HepG2 (cell line): ENCODE results near the gene PSMC5. TPM values are rescaled to one million over a fixed set of nuclear protein-coding genes. Genes with fewer than 3 reads are reported as not detected.

Source experiments
- ARID2 ChIP-seq: sonication (generic); formaldehyde crosslinking; IDR thresholded peaks from 2 replicates; pipeline ENCODE4 v1.8.1; 2022; ENCODE audit warnings: mild to moderate bottlenecking, missing genetic modification reagents, borderline replicate concordance
- CREB3 ChIP-seq: sonication (generic); formaldehyde crosslinking; IDR thresholded peaks from 2 replicates; pipeline ENCODE4 v1.5.0; 2020; ENCODE audit warnings: missing genetic modification reagents
- CREM ChIP-seq, 2 experiments: sonication (generic) in 1 of 2; formaldehyde crosslinking in 1 of 2; IDR thresholded peaks; 2 replicates each; pipeline versions ENCODE4 v1.4.0 to v1.6.1; 2016 to 2020; ENCODE audit warnings: antibody characterized with exemption in 1 of 2, mild to moderate bottlenecking in 1 of 2, missing genetic modification reagents in 1 of 2
- DPF2 ChIP-seq: sonication (generic); formaldehyde crosslinking; IDR thresholded peaks from 2 replicates; pipeline ENCODE4 v1.4.0; 2020; ENCODE audit warnings: mild to moderate bottlenecking, low read depth, missing genetic modification reagents, borderline replicate concordance
- FOXO1 ChIP-seq: sonication (generic); formaldehyde crosslinking; IDR thresholded peaks from 2 replicates; pipeline ENCODE4 v1.4.0; 2020; ENCODE audit warnings: missing genetic modification reagents
- HES4 ChIP-seq: sonication (generic); formaldehyde crosslinking; IDR thresholded peaks from 2 replicates; pipeline ENCODE4 v1.9.0; 2021; ENCODE audit warnings: mild to moderate bottlenecking, missing genetic modification reagents, borderline replicate concordance
- KDM6A ChIP-seq: IDR thresholded peaks from 2 replicates; pipeline ENCODE4 v1.6.1; 2016; ENCODE audit warnings: low read depth
- ONECUT2 ChIP-seq: sonication (generic); formaldehyde crosslinking; IDR thresholded peaks from 2 replicates; pipeline ENCODE4 v1.4.0; 2020; ENCODE audit warnings: missing genetic modification reagents
- POGZ ChIP-seq: sonication (generic); formaldehyde crosslinking; IDR thresholded peaks from 2 replicates; pipeline ENCODE4 v1.4.0; 2020; ENCODE audit warnings: mild to moderate bottlenecking, missing genetic modification reagents
- RARA ChIP-seq: IDR thresholded peaks from 2 replicates; pipeline ENCODE4 v1.6.1; 2016; ENCODE audit warnings: missing genetic modification reagents, missing compliant biosample characterization
- RFXANK ChIP-seq: IDR thresholded peaks from 2 replicates; pipeline ENCODE4 v1.6.1; 2016
- THAP11 ChIP-seq: IDR thresholded peaks from 2 replicates; pipeline ENCODE4 v1.6.1; 2016; ENCODE audit warnings: missing biosample characterization, missing genetic modification reagents
- XRCC5 ChIP-seq: fragments of 200-400 bp; formaldehyde crosslinking; optimal IDR thresholded peaks from 2 replicates; pipeline ENCODE3; 2017; ENCODE audit warnings: mild to moderate bottlenecking, low read length
- ZFP62 ChIP-seq: sonication (generic); formaldehyde crosslinking; IDR thresholded peaks from 2 replicates; pipeline ENCODE4 v1.4.0; 2020; ENCODE audit warnings: missing genetic modification reagents
- ZNF367 ChIP-seq: sonication (generic); formaldehyde crosslinking; IDR thresholded peaks from 2 replicates; pipeline ENCODE4 v1.4.0; 2020; ENCODE audit warnings: missing genetic modification reagents, borderline replicate concordance
- ZNF431 ChIP-seq: sonication (generic); formaldehyde crosslinking; IDR thresholded peaks from 2 replicates; pipeline ENCODE4 v1.9.0; 2022; ENCODE audit warnings: missing genetic modification reagents, low read depth, mild to moderate bottlenecking, borderline replicate concordance
- ZNF432 ChIP-seq: sonication (generic); formaldehyde crosslinking; IDR thresholded peaks from 2 replicates; pipeline ENCODE4 v1.5.0; 2020; ENCODE audit warnings: missing genetic modification reagents, mild to moderate bottlenecking, borderline replicate concordance
- ZNF512 ChIP-seq: sonication (generic); formaldehyde crosslinking; IDR thresholded peaks from 2 replicates; pipeline ENCODE4 v1.4.0; 2020; ENCODE audit warnings: mild to moderate bottlenecking, missing genetic modification reagents
- ZNF619 ChIP-seq: sonication (generic); formaldehyde crosslinking; IDR thresholded peaks from 2 replicates; pipeline ENCODE4 v1.4.0; 2020; ENCODE audit warnings: mild to moderate bottlenecking, missing genetic modification reagents
- ZNF652 ChIP-seq: IDR thresholded peaks from 2 replicates; pipeline ENCODE4 v1.6.1; 2016; ENCODE audit warnings: low read depth, borderline replicate concordance
- polyA plus RNA-seq, 8 experiments: library from polyadenylated mRNA; depleted of rRNA in 3 of 8; stranded (reverse) in 7 of 8; unstranded in 1 of 8; fragments of >200 nt; fragmentation: Illumina TruSeq in 4 of 8; extraction: Trizol in 4 of 8; gene quantifications; 2 replicates each; pipeline versions ENCODE4 v1.2.1 to v1.2.3, GENCODE V29; 2011 to 2016; ENCODE audit warnings: low read depth in 4 of 8, missing spikeins in 1 of 8, mixed read lengths in 1 of 8; ENCODE audit not compliant: insufficient read depth in 1 of 8
- total RNA-seq, 5 experiments: library from RNA; depleted of rRNA; stranded (reverse); fragments of >200 nt; fragmentation: Illumina TruSeq; extraction: Trizol; gene quantifications; 2 replicates each; pipeline ENCODE4 v1.2.3, GENCODE V29; 2016; ENCODE audit warnings: low read depth in 1 of 5
- TF ChIP-seq, protein P1 (sequence below): sonication (generic); formaldehyde crosslinking; IDR thresholded peaks from 2 replicates; pipeline ENCODE4 v1.5.1; 2020; ENCODE audit warnings: mild to moderate bottlenecking, missing genetic modification reagents
- TF ChIP-seq, protein P2 (sequence below): sonication (generic); formaldehyde crosslinking; IDR thresholded peaks from 2 replicates; pipeline ENCODE4 v1.8.1; 2022; ENCODE audit warnings: low read depth, mild to moderate bottlenecking, missing genetic modification reagents

The PSMC5 gene
- total and polyA plus RNA-seq, 2 of the 13 experiments (the other 11 are each of a cell fraction or from before 2014, with no cell fraction given) = 35.3 to 128 TPM

- TF ChIP-seq ZNF512 (CRISPR knock-in tag) (no peak), RFXANK (CRISPR knock-in tag) (peak; percentile 100), ZNF652 (CRISPR knock-in tag) (no peak), ZFP62 (CRISPR knock-in tag) (no peak), ZNF367 (CRISPR knock-in tag) (no peak), ARID2 (CRISPR knock-in tag) (no peak), RARA (CRISPR knock-in tag) (no peak), HES4 (CRISPR knock-in tag) (no peak), FOXO1 (CRISPR knock-in tag) (no peak), ZNF432 (CRISPR knock-in tag) (no peak), XRCC5 (peak; percentile 74), CREB3 (CRISPR knock-in tag) (no peak), ZNF619 (CRISPR knock-in tag) (no peak), POGZ (peak; percentile 40; the same call in 1 of the 2 replicates), ZNF431 (CRISPR knock-in tag) (no peak), CREM (IDR thresholded peaks at IDR 0.05) (peak; percentile 83), CREM (CRISPR knock-in tag; IDR thresholded peaks at IDR 0.05) (peak; percentile 49; the same call in 1 of the 2 replicates), THAP11 (0 out of 2 replicates have a peak, but pooled peaks have one; percentile 22), ONECUT2 (no peak), DPF2 (CRISPR knock-in tag) (no peak), KDM6A (CRISPR knock-in tag) (no peak)
- TF ChIP-seq, protein P1, sequence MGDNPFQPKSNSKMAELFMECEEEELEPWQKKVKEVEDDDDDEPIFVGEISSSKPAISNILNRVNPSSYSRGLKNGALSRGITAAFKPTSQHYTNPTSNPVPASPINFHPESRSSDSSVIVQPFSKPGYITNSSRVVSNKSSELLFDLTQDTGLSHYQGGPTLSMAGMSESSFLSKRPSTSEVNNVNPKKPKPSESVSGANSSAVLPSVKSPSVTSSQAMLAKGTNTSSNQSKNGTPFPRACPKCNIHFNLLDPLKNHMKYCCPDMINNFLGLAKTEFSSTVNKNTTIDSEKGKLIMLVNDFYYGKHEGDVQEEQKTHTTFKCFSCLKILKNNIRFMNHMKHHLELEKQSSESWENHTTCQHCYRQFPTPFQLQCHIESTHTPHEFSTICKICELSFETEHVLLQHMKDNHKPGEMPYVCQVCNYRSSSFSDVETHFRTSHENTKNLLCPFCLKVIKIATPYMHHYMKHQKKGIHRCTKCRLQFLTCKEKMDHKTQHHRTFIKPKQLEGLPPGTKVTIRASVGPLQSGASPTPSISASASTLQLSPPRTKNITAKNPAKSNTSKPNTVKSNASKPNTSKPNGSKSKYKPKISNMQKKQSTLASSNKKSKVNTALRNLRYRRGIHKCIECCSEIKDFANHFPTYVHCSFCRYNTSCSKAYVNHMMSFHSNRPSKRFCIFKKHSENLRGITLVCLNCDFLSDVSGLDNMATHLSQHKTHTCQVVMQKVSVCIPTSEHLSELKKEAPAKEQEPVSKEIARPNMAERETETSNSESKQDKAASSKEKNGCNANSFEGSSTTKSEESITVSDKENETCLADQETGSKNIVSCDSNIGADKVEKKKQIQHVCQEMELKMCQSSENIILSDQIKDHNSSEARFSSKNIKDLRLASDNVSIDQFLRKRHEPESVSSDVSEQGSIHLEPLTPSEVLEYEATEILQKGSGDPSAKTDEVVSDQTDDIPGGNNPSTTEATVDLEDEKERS = no peak
- TF ChIP-seq, protein P2, sequence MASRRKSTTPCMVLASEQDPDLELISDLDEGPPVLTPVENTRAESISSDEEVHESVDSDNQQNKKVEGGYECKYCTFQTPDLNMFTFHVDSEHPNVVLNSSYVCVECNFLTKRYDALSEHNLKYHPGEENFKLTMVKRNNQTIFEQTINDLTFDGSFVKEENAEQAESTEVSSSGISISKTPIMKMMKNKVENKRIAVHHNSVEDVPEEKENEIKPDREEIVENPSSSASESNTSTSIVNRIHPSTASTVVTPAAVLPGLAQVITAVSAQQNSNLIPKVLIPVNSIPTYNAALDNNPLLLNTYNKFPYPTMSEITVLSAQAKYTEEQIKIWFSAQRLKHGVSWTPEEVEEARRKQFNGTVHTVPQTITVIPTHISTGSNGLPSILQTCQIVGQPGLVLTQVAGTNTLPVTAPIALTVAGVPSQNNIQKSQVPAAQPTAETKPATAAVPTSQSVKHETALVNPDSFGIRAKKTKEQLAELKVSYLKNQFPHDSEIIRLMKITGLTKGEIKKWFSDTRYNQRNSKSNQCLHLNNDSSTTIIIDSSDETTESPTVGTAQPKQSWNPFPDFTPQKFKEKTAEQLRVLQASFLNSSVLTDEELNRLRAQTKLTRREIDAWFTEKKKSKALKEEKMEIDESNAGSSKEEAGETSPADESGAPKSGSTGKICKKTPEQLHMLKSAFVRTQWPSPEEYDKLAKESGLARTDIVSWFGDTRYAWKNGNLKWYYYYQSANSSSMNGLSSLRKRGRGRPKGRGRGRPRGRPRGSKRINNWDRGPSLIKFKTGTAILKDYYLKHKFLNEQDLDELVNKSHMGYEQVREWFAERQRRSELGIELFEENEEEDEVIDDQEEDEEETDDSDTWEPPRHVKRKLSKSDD (CRISPR knock-in tag) = peak; percentile 83
Measured at GRCh38 chr17:63848834-63849689, 21.8 kb downstream of the PSMC5 start (continued).
